Keratinocyte (primary cell): ENCODE results near the gene PAPPA. TPM values are rescaled to one million over a fixed set of nuclear protein-coding genes. Genes with fewer than 3 reads are reported as not detected.

Experiments used
- DNase-seq: peaks from one replicate; pipeline ENCODE4 v3.0.0-alpha.2; 2011; ENCODE audit warnings: low read depth, missing footprints, low spot score
- FAIRE-seq: peaks from 2 replicates; lab custom pipeline; 2011; peaks lifted over from hg19 to GRCh38; lab: Jason Lieb, UNC
- H2AFZ ChIP-seq: 2 replicates; pipeline ENCODE4 v1.6.0; 2012; ENCODE audit warnings: low read length, control low read depth, inconsistent platforms; ENCODE audit not compliant: control insufficient read depth
- H3K27ac ChIP-seq: 2 replicates; pipeline ENCODE4 v1.5.1; 2011; ENCODE audit warnings: low read length; ENCODE audit not compliant: control insufficient read depth, insufficient read depth
- H3K27me3 ChIP-seq: 3 replicates; pipeline ENCODE4 v1.6.0; 2011; ENCODE audit warnings: low read length; ENCODE audit not compliant: control insufficient read depth, insufficient read depth; ENCODE audit errors: extremely low read depth
- H3K36me3 ChIP-seq, 2 experiments: 2 replicates in 1 of 2; 3 replicates in 1 of 2; pipeline ENCODE4 v1.5.1; 2011; ENCODE audit warnings: low read length in 2 of 2, mild to moderate bottlenecking in 1 of 2; ENCODE audit not compliant: control insufficient read depth in 2 of 2, insufficient read depth in 2 of 2; ENCODE audit errors: extremely low read depth in 1 of 2
- H3K4me1 ChIP-seq: 3 replicates; pipeline ENCODE4 v1.5.1; 2011; ENCODE audit warnings: low read length; ENCODE audit not compliant: control insufficient read depth, insufficient read depth; ENCODE audit errors: extremely low read depth
- H3K4me2 ChIP-seq: 3 replicates; pipeline ENCODE4 v1.6.0; 2011; ENCODE audit warnings: low read depth, low read length; ENCODE audit not compliant: control insufficient read depth, insufficient read depth; ENCODE audit errors: extremely low read depth
- H3K4me3 ChIP-seq, 3 experiments: fragments of 200-600 bp in 1 of 3; sonication (generic) in 1 of 3; 2 replicates in 2 of 3; 3 replicates in 1 of 3; pipeline ENCODE4 v1.5.1; 2011 to 2016; ENCODE audit warnings: low read length in 3 of 3, mild to moderate bottlenecking in 3 of 3, control low read depth in 2 of 3, inconsistent platforms in 1 of 3, low read depth in 1 of 3, mixed read lengths in 1 of 3, mixed run types in 1 of 3, moderate library complexity in 1 of 3; ENCODE audit not compliant: control insufficient read depth in 2 of 3, insufficient read depth in 2 of 3; ENCODE audit errors: extremely low read depth in 1 of 3
- H3K79me2 ChIP-seq: 2 replicates; pipeline ENCODE4 v1.6.0; 2012; ENCODE audit warnings: low read length; ENCODE audit not compliant: control insufficient read depth, insufficient read depth
- H3K9ac ChIP-seq: 3 replicates; pipeline ENCODE4 v1.6.0; 2011; ENCODE audit warnings: low read length; ENCODE audit not compliant: control insufficient read depth, insufficient read depth; ENCODE audit errors: extremely low read depth
- H3K9me1 ChIP-seq: 3 replicates; pipeline ENCODE4 v1.6.0; 2011; ENCODE audit warnings: low read length; ENCODE audit not compliant: control insufficient read depth, insufficient read depth; ENCODE audit errors: extremely low read depth
- H3K9me3 ChIP-seq: 2 replicates; pipeline ENCODE4 v1.5.1; 2012; ENCODE audit warnings: low read depth, low read length; ENCODE audit not compliant: control insufficient read depth
- H4K20me1 ChIP-seq: 3 replicates; pipeline ENCODE4 v1.6.0; 2011; ENCODE audit warnings: low read length; ENCODE audit not compliant: control insufficient read depth, insufficient read depth; ENCODE audit errors: extremely low read depth
- CTCF ChIP-seq, 3 experiments: IDR thresholded peaks in 1 of 3; conservative IDR thresholded peaks in 1 of 3; optimal IDR thresholded peaks in 1 of 3; 2 replicates in 2 of 3; 3 replicates in 1 of 3; pipeline versions ENCODE3 to v1.5.1; 2011; ENCODE audit warnings: low read length in 3 of 3, mild to moderate bottlenecking in 3 of 3, moderate library complexity in 2 of 3, control low read depth in 1 of 3, inconsistent platforms in 1 of 3; ENCODE audit not compliant: insufficient read depth in 2 of 3; ENCODE audit errors: extremely low read depth in 1 of 3
- EZH2 ChIP-seq: IDR thresholded peaks from one replicate; pipeline ENCODE4 v1.6.1; 2012; ENCODE audit warnings: inconsistent platforms, mild to moderate bottlenecking, low read length, moderate library complexity
- dilution Hi-C: fragments of 300-500 bp; cut with MboI; formaldehyde crosslinking; loops from one replicate; pipeline ENCODE4 v1.7.0; 2020; ENCODE audit warnings: low sequenced_read_pairs; ENCODE audit not compliant: extremely low pct_ligation_motif_present
- polyA plus RNA-seq, 5 experiments: library from polyadenylated mRNA; depleted of rRNA in 3 of 5; stranded (reverse) in 3 of 5; stranded (forward) in 1 of 5; unstranded in 1 of 5; fragments of >200 nt; gene quantifications; 1 replicate in 1 of 5; 2 replicates in 3 of 5; 3 replicates in 1 of 5; pipeline versions ENCODE4 v1.2.1 to v1.2.3, GENCODE V29; 2011 to 2012; ENCODE audit warnings: missing spikeins in 2 of 5, low read depth in 1 of 5, low replicate concordance in 1 of 5

PAPPA gene
- polyA plus RNA-seq, 1 donor (not counting 4 experiments of a cell fraction or from before 2014, with no cell fraction given) = 0.77 TPM

- Histone ChIP-seq H3K27me3 (no peaks in the 10 kb centered on the region), H3K4me2 (no peak overlapping the region), H3K4me3 (no peak overlapping the region), H3K9me3 (no peaks in the 10 kb centered on the region), H3K27ac (no peak overlapping the region), H3K4me1 (peaks cover 34% of the 10 kb centered on the region), H3K79me2 (no peaks in the 10 kb centered on the region), H4K20me1 (no peaks in the 10 kb centered on the region), H2AFZ (no peak overlapping the region), H3K9ac (no peak overlapping the region), H3K9me1 (no peaks in the 10 kb centered on the region), H3K36me3 (no peaks in the 10 kb centered on the region)
- TF ChIP-seq EZH2 = no peak
- TF ChIP-seq CTCF (optimal IDR thresholded peaks at IDR 0.05 in 1 of 3, IDR thresholded peaks at IDR 0.05 in 1 of 3, conservative IDR thresholded peaks at IDR 0.05 in 1 of 3; ENCODE audit: extremely low read depth in 1 of 3, insufficient read depth in 2 of 3, low read length in 3 of 3) = no peak
- dilution Hi-C loops = no loop called here
- FAIRE-seq = no peak
- no peak for DNase-seq
Measured at GRCh38 chr9:116237456-116237855, 83.9 kb downstream of the PAPPA start.

- TF ChIP-seq EZH2 (no peak), CTCF (optimal IDR thresholded peaks at IDR 0.05 in 1 of 3, IDR thresholded peaks at IDR 0.05 in 1 of 3, conservative IDR thresholded peaks at IDR 0.05 in 1 of 3; ENCODE audit: extremely low read depth in 1 of 3, insufficient read depth in 2 of 3, low read length in 3 of 3) (no peak)
- FAIRE-seq (peak; percentile 90), DNase-seq (peak; percentile 36)
- no peaks in the 10 kb centered on the region for H3K9me3 ChIP-seq
- H3K4me3 ChIP-seq = no peak overlapping the region
- no peak overlapping the region for H2AFZ ChIP-seq
- no peaks in the 10 kb centered on the region for H3K9me1 ChIP-seq
- no peaks in the 10 kb centered on the region for H4K20me1 ChIP-seq
- peak overlapping the region; percentile 34 for H3K27ac ChIP-seq
- H3K9ac ChIP-seq = no peak overlapping the region
- no peaks in the 10 kb centered on the region for H3K36me3 ChIP-seq
- H3K27me3 ChIP-seq = no peaks in the 10 kb centered on the region
- dilution Hi-C loops = no loop called here
- no peaks in the 10 kb centered on the region for H3K79me2 ChIP-seq
- peaks cover 28% of the 10 kb centered on the region for H3K4me1 ChIP-seq
- peak overlapping the region; percentile 49 for H3K4me2 ChIP-seq
Measured at GRCh38 chr9:116238225-116238624, 84.6 kb downstream of the PAPPA start.
